ENCODE measurements around the gene DGKZ. TPM values are rescaled to one million over a fixed set of nuclear protein-coding genes. Genes with fewer than 3 reads are reported as not detected.

The DGKZ gene
- polyA plus RNA-seq, 3 donors = 30.4 to 217 (median 33.4) TPM

- 96% methylated on average over 11 of the region's 12 CpGs for WGBS (ENCODE audit: insufficient coverage)
These were observed 31.3 kb upstream of the DGKZ start for GRCh38 chr11:46315783-46316563.

GRCh38 chr11:46319074-46319453, 28.2 kb upstream of the DGKZ start:
- DNase-seq = no peak
- Histone ChIP-seq H2AFZ (ENCODE audit: insufficient read depth, low read depth, low read length, poor library complexity, severe bottlenecking) (peak overlapping the region; percentile 3), H3K4me1 (ENCODE audit: control insufficient read depth in 1 of 2, insufficient read depth in 2 of 2, low read length in 2 of 2) (peaks cover 86 to 89% of the 10 kb centered on the region in 2 donors), H3K27me3 (ENCODE audit: control insufficient read depth in 2 of 2, insufficient read depth in 2 of 2, low read length in 2 of 2) (no peaks in the 10 kb centered on the region), H3K27ac (ENCODE audit: low read depth in 1 of 2, low read length in 2 of 2) (peak overlapping the region; percentile 61 to 89), H3K79me2 (ENCODE audit: insufficient read depth, low read length) (no peaks in the 10 kb centered on the region), H3K9me3 (replicated peaks in 1 of 2; ENCODE audit: control insufficient read depth in 1 of 2, insufficient read depth in 1 of 2, low read length in 2 of 2) (no peaks in the 10 kb centered on the region), H3K4me3 (replicated peaks in 1 of 3; ENCODE audit: low read depth in 2 of 3, low read length in 3 of 3) (peak overlapping the region in 1 of 3 experiments; percentile 37), H3K4me2 (replicated peaks; ENCODE audit: extremely low read depth, low read length, poor library complexity, severe bottlenecking) (peak overlapping the region; percentile 32), H3K9ac (ENCODE audit: insufficient read depth, low read length, poor library complexity, severe bottlenecking) (peak overlapping the region; percentile 33), H4K20me1 (ENCODE audit: insufficient read depth, low read length) (no peaks in the 10 kb centered on the region), H3K36me3 (replicated peaks in 1 of 2; ENCODE audit: control insufficient read depth in 1 of 2, insufficient read depth in 2 of 2, low read length in 2 of 2) (no peaks in the 10 kb centered on the region)
- peaks cover 0 to 3% (median 0%) of the 10 kb centered on the region in 7 donors for H3K9me3 Mint-ChIP-seq
- WGBS (ENCODE audit: insufficient coverage) = 45% methylated on average over 4 of the region's 5 CpGs
- peak overlapping the region; percentile 93 to 99 (median 98) for H3K27ac Mint-ChIP-seq
- H3K36me3 Mint-ChIP-seq = no peaks in the 10 kb centered on the region
- intact Hi-C loops (cut with micrococcal nuclease) = loop anchor here in 1 of 2 donors (10.0 kb wide), 1 partner anchor 194 kb away; the partner anchor contains the start of gene PHF21A
- H3K4me1 Mint-ChIP-seq = peaks cover 77% of the 10 kb centered on the region
- H3K4me3 Mint-ChIP-seq = peak overlapping the region; percentile 65 to 77
- H3K27me3 Mint-ChIP-seq (ENCODE audit: low read depth in 3 of 3) = peaks cover 0 to 2% (median 0%) of the 10 kb centered on the region in 3 donors
- TF ChIP-seq CTCF (IDR thresholded peaks at IDR 0.05) = no peak

More at GRCh38 chr11:46315783-46316563, 31.3 kb upstream of the DGKZ start:
- Mint-ChIP-seq H3K4me3 (no peak overlapping the region), H3K36me3 (no peaks in the 10 kb centered on the region), H3K9me3 (peaks cover 0 to 3% (median 0%) of the 10 kb centered on the region in 7 donors), H3K4me1 (peaks cover 47% of the 10 kb centered on the region), H3K27ac (peak overlapping the region in 1 of 7 donors; percentile 30), H3K27me3 (ENCODE audit: low read depth in 3 of 3) (peaks cover 0 to 4% (median 3%) of the 10 kb centered on the region in 3 donors)
- no peaks in the 10 kb centered on the region for H3K27me3 ChIP-seq (ENCODE audit: control insufficient read depth in 2 of 2, insufficient read depth in 2 of 2, low read length in 2 of 2)
- H3K79me2 ChIP-seq (ENCODE audit: insufficient read depth, low read length) = no peaks in the 10 kb centered on the region
- DNase-seq = no peak
- H3K9ac ChIP-seq (ENCODE audit: insufficient read depth, low read length, poor library complexity, severe bottlenecking) = no peak overlapping the region
- H3K36me3 ChIP-seq (replicated peaks in 1 of 2; ENCODE audit: control insufficient read depth in 1 of 2, insufficient read depth in 2 of 2, low read length in 2 of 2) = no peaks in the 10 kb centered on the region
- no peak overlapping the region for H3K27ac ChIP-seq (ENCODE audit: low read depth in 1 of 2, low read length in 2 of 2)
- H4K20me1 ChIP-seq (ENCODE audit: insufficient read depth, low read length) = no peaks in the 10 kb centered on the region
- peaks cover 55 to 58% of the 10 kb centered on the region in 2 donors for H3K4me1 ChIP-seq (ENCODE audit: control insufficient read depth in 1 of 2, insufficient read depth in 2 of 2, low read length in 2 of 2)
- no peak overlapping the region for H3K4me3 ChIP-seq (replicated peaks in 1 of 3; ENCODE audit: low read depth in 2 of 3, low read length in 3 of 3)
- no peak overlapping the region for H3K4me2 ChIP-seq (replicated peaks; ENCODE audit: extremely low read depth, low read length, poor library complexity, severe bottlenecking)
- H3K9me3 ChIP-seq (replicated peaks in 1 of 2; ENCODE audit: control insufficient read depth in 1 of 2, insufficient read depth in 1 of 2, low read length in 2 of 2) = no peaks in the 10 kb centered on the region
- no peak overlapping the region for H2AFZ ChIP-seq (ENCODE audit: insufficient read depth, low read depth, low read length, poor library complexity, severe bottlenecking)
- intact Hi-C loops (cut with micrococcal nuclease) = loop anchor here in 1 of 2 donors (10.0 kb wide), 1 partner anchor 191 kb away; the partner anchor contains the start of gene PHF21A
- no peak for TF ChIP-seq CTCF (IDR thresholded peaks at IDR 0.05)

Data from CD14-positive monocyte (primary cell).